HEK293 (cell line): ENCODE results near the gene PSMC5.

Experiments used
- KLF7 ChIP-seq: fragments of 450-650 bp; formaldehyde crosslinking; IDR thresholded peaks from 2 replicates; pipeline ENCODE4 v1.5.1; 2016; ENCODE audit warnings: missing biosample characterization, missing genetic modification characterization, borderline replicate concordance
- OVOL3 ChIP-seq: fragments of 450-650 bp; formaldehyde crosslinking; IDR thresholded peaks from 2 replicates; pipeline ENCODE4 v1.5.1; 2016; ENCODE audit warnings: missing biosample characterization, missing genetic modification characterization
- ZBTB10 ChIP-seq: fragments of 450-650 bp; formaldehyde crosslinking; IDR thresholded peaks from 2 replicates; pipeline ENCODE4 v1.5.1; 2016; ENCODE audit warnings: missing biosample characterization, missing genetic modification characterization
- ZBTB17 ChIP-seq: fragments of 450-650 bp; formaldehyde crosslinking; IDR thresholded peaks from 2 replicates; pipeline ENCODE4 v1.5.1; 2016; ENCODE audit warnings: missing biosample characterization, missing genetic modification characterization
- ZBTB48 ChIP-seq: fragments of 450-650 bp; formaldehyde crosslinking; IDR thresholded peaks from 2 replicates; pipeline ENCODE4 v1.5.1; 2016; ENCODE audit warnings: missing biosample characterization, missing genetic modification characterization
- ZFP69B ChIP-seq: fragments of 450-650 bp; formaldehyde crosslinking; IDR thresholded peaks from 2 replicates; pipeline ENCODE4 v1.5.1; 2016; ENCODE audit warnings: missing biosample characterization, missing genetic modification characterization
- ZNF239 ChIP-seq: fragments of 450-650 bp; formaldehyde crosslinking; IDR thresholded peaks from 2 replicates; pipeline ENCODE4 v1.5.1; 2016; ENCODE audit warnings: missing biosample characterization, missing genetic modification characterization
- ZNF335 ChIP-seq: fragments of 450-650 bp; formaldehyde crosslinking; conservative IDR thresholded peaks from 2 replicates; pipeline ENCODE4 v1.5.1; 2016; ENCODE audit warnings: missing biosample characterization, missing genetic modification characterization
- ZNF341 ChIP-seq: fragments of 450-650 bp; formaldehyde crosslinking; IDR thresholded peaks from 2 replicates; pipeline ENCODE4; 2016; ENCODE audit warnings: low read depth, missing biosample characterization, missing genetic modification characterization
- ZNF362 ChIP-seq: fragments of 450-650 bp; formaldehyde crosslinking; IDR thresholded peaks from 2 replicates; pipeline ENCODE4 v1.5.1; 2016; ENCODE audit warnings: missing biosample characterization, missing genetic modification characterization
- ZNF391 ChIP-seq: fragments of 450-650 bp; formaldehyde crosslinking; IDR thresholded peaks from 2 replicates; pipeline ENCODE4 v1.5.1; 2016; ENCODE audit warnings: low read depth, missing biosample characterization, missing genetic modification characterization, borderline replicate concordance
- ZNF501 ChIP-seq: fragments of 450-650 bp; formaldehyde crosslinking; IDR thresholded peaks from 2 replicates; pipeline ENCODE4 v1.5.1; 2016; ENCODE audit warnings: missing biosample characterization, missing genetic modification characterization
- ZNF518A ChIP-seq: fragments of 450-650 bp; formaldehyde crosslinking; conservative IDR thresholded peaks from 2 replicates; pipeline ENCODE4 v1.5.1; 2016; ENCODE audit warnings: low read depth, missing biosample characterization, missing genetic modification characterization
- ZNF639 ChIP-seq: fragments of 450-650 bp; formaldehyde crosslinking; IDR thresholded peaks from 2 replicates; pipeline ENCODE4 v1.5.1; 2016; ENCODE audit warnings: missing biosample characterization, missing genetic modification characterization
- ZSCAN16 ChIP-seq: fragments of 450-650 bp; formaldehyde crosslinking; IDR thresholded peaks from 2 replicates; pipeline ENCODE4 v1.5.1; 2016; ENCODE audit warnings: missing biosample characterization, missing genetic modification characterization
- ZSCAN23 ChIP-seq: fragments of 450-650 bp; formaldehyde crosslinking; IDR thresholded peaks from 2 replicates; pipeline ENCODE4 v1.5.1; 2016; ENCODE audit warnings: missing biosample characterization, missing genetic modification characterization

The PSMC5 gene

GRCh38 chr17:63843387-63843888, 16.2 kb downstream of the PSMC5 start (continued):
- TF ChIP-seq ZNF518A (tag by site-specific recombination) (peak; percentile 51), ZBTB10 (tag by site-specific recombination) (peak; percentile 62; the same call in 1 of the 2 replicates), ZNF335 (tag by site-specific recombination) (peak; percentile 75), ZNF639 (peak; percentile 50; the same call in 1 of the 2 replicates), ZSCAN23 (tag by site-specific recombination) (peak; percentile 79; the same call in 1 of the 2 replicates), ZNF362 (tag by site-specific recombination) (peak; percentile 93), ZFP69B (tag by site-specific recombination) (0 out of 2 replicates have a peak, but pooled peaks have one; percentile 19), KLF7 (peak; percentile 3; the same call in 1 of the 2 replicates), ZBTB17 (tag by site-specific recombination) (peak; percentile 47), ZSCAN16 (tag by site-specific recombination) (0 out of 2 replicates have a peak, but pooled peaks have one; percentile 36), ZNF501 (peak; percentile 24; the same call in 1 of the 2 replicates), ZNF239 (0 out of 2 replicates have a peak, but pooled peaks have one; percentile 10), ZNF341 (tag by site-specific recombination) (peak; percentile 58; the same call in 1 of the 2 replicates), OVOL3 (tag by site-specific recombination) (peak; percentile 49; the same call in 1 of the 2 replicates), ZNF391 (peak; percentile 51; the same call in 1 of the 2 replicates), ZBTB48 (tag by site-specific recombination) (0 out of 2 replicates have a peak, but pooled peaks have one; percentile 22)
